GM12878 (cell line): ENCODE data around the gene ZBED5. TPM values are rescaled to one million over a fixed set of nuclear protein-coding genes. Genes with fewer than 3 reads are reported as not detected.

Experiments
- ATAC-seq: fragments of 200-7000 bp; cut with Tn5 transposase; 3 replicates; pipeline ENCODE4 v1.9.1; 2020; ENCODE audit warnings: mild to moderate bottlenecking, moderate library complexity
- BruUV-seq: library from RNA; stranded (reverse); fragments of 400-500 nt; replicated peaks from 2 replicates; lab custom pipeline; 2021; lab: Mats Ljungman, UMichigan
- CTCF ChIA-PET: fragments of 300-600 bp; sonication (Branson Sonifier 250); formaldehyde crosslinking; extraction: SDS; loops from one replicate; lab custom pipeline; 2021; ENCODE audit warnings: inconsistent platforms; lab: Yijun Ruan, JAX
- POLR2A ChIA-PET: fragments of 350-600 bp; formaldehyde crosslinking; extraction: SDS; loops from one replicate; lab custom pipeline; 2021; ENCODE audit warnings: inconsistent platforms; lab: Charles Lee
- RAD21 ChIA-PET: fragments of 300-600 bp; sonication (Branson Sonifier 250); formaldehyde crosslinking; loops from one replicate; lab custom pipeline; 2023; ENCODE audit warnings: antibody characterized with exemption; ENCODE audit not compliant: unreplicated experiment; lab: Charles Lee
- SMC1A ChIA-PET: fragments of 300-600 bp; sonication (Branson Sonifier 250); formaldehyde crosslinking; loops from one replicate; lab custom pipeline; 2023; ENCODE audit not compliant: unreplicated experiment, uncharacterized antibody; lab: Charles Lee
- DNase-seq: peaks from one replicate; pipeline ENCODE4 v3.0.0-alpha.2; 2011; ENCODE audit warnings: low read depth, low spot score
- FAIRE-seq: peaks from 3 replicates; lab custom pipeline; 2011; peaks lifted over from hg19 to GRCh38; lab: Jason Lieb, UNC
- H2AFZ ChIP-seq: 2 replicates; pipeline ENCODE4 v1.6.0; 2011; ENCODE audit warnings: low read depth, low read length, control low read depth; ENCODE audit not compliant: control insufficient read depth
- H3K27ac ChIP-seq: 2 replicates; pipeline ENCODE4 v1.5.1; 2011; ENCODE audit warnings: control low read depth; ENCODE audit not compliant: control insufficient read depth, insufficient read depth
- H3K27me3 ChIP-seq, 2 experiments: replicated peaks in 1 of 2; 2 replicates each; pipeline versions ENCODE4 v1.6.0 to v1.6.1; 2011; ENCODE audit warnings: low read length in 1 of 2; ENCODE audit not compliant: control insufficient read depth in 2 of 2, insufficient read depth in 2 of 2
- H3K36me3 ChIP-seq, 2 experiments: 2 replicates each; pipeline ENCODE4 v1.5.1; 2011; ENCODE audit warnings: low read length in 1 of 2; ENCODE audit not compliant: control insufficient read depth in 2 of 2, insufficient read depth in 2 of 2
- H3K4me1 ChIP-seq: 2 replicates; pipeline ENCODE4 v1.6.1; 2011; ENCODE audit warnings: mild to moderate bottlenecking, low read length, moderate library complexity, mixed read lengths; ENCODE audit not compliant: control insufficient read depth, insufficient read depth
- H3K4me2 ChIP-seq: 2 replicates; pipeline ENCODE4 v1.6.0; 2011; ENCODE audit warnings: control low read depth; ENCODE audit not compliant: control insufficient read depth, insufficient read depth
- H3K4me3 ChIP-seq: fragments of 200-600 bp; sonication (generic); 2 replicates; pipeline ENCODE4 v1.5.1; 2016
- H3K79me2 ChIP-seq: 2 replicates; pipeline ENCODE4 v1.6.0; 2011; ENCODE audit warnings: low read length; ENCODE audit not compliant: control insufficient read depth, insufficient read depth
- H3K9ac ChIP-seq: 2 replicates; pipeline ENCODE4 v1.8.0; 2011; ENCODE audit warnings: low read length, control low read depth, mixed read lengths; ENCODE audit not compliant: control insufficient read depth, insufficient read depth
- H3K9me3 ChIP-seq: replicated peaks from 3 replicates; pipeline ENCODE4 v1.5.1; 2011; ENCODE audit warnings: mild to moderate bottlenecking, low read length; ENCODE audit not compliant: control insufficient read depth, insufficient read depth
- H4K20me1 ChIP-seq: 2 replicates; pipeline ENCODE4 v1.6.0; 2011; ENCODE audit not compliant: control insufficient read depth, insufficient read depth
- BCL3 ChIP-seq: IDR thresholded peaks from 2 replicates; pipeline ENCODE4 v1.6.1; 2011; ENCODE audit warnings: borderline replicate concordance, low read depth, mild to moderate bottlenecking, moderate library complexity, low read length; ENCODE audit not compliant: insufficient read depth, poor library complexity, severe bottlenecking
- BCLAF1 ChIP-seq: fragments of 450-650 bp; IDR thresholded peaks from 2 replicates; pipeline ENCODE4 v1.6.1; 2017; ENCODE audit warnings: antibody characterized with exemption, mild to moderate bottlenecking, moderate library complexity
- IKZF2 ChIP-seq, 2 experiments: fragments of 450-650 bp; IDR thresholded peaks; 2 replicates each; pipeline ENCODE4 v1.6.1; 2017; ENCODE audit warnings: mild to moderate bottlenecking in 2 of 2, moderate library complexity in 2 of 2
- KLF5 ChIP-seq: fragments of 450-650 bp; IDR thresholded peaks from 2 replicates; pipeline ENCODE4 v1.6.1; 2014; ENCODE audit warnings: mild to moderate bottlenecking; ENCODE audit not compliant: partially characterized antibody
- MLLT1 ChIP-seq: fragments of 450-650 bp; IDR thresholded peaks from 2 replicates; pipeline ENCODE4 v1.6.1; 2016; ENCODE audit warnings: mild to moderate bottlenecking
- MYC ChIP-seq: IDR thresholded peaks from 2 replicates; pipeline ENCODE4 v1.6.1; 2011; ENCODE audit warnings: mild to moderate bottlenecking, low read length, moderate library complexity, inconsistent platforms; ENCODE audit not compliant: insufficient read depth, insufficient replicate concordance, insufficient read length, severe bottlenecking
- NBN ChIP-seq: fragments of 450-650 bp; IDR thresholded peaks from 2 replicates; pipeline ENCODE4 v1.6.1; 2016
- NFYB ChIP-seq: IDR thresholded peaks from 2 replicates; pipeline ENCODE4 v1.6.1; 2011; ENCODE audit warnings: low read depth, mild to moderate bottlenecking, low read length, improper control_type of control experiment, moderate library complexity; ENCODE audit not compliant: insufficient read depth
- NRF1 ChIP-seq: conservative IDR thresholded peaks from 2 replicates; pipeline ENCODE4 v1.6.1; 2011; ENCODE audit warnings: mild to moderate bottlenecking, low read depth, low read length, improper control_type of control experiment
- POLR2AphosphoS5 ChIP-seq: IDR thresholded peaks from 2 replicates; pipeline ENCODE4 v1.6.1; 2011; ENCODE audit warnings: mild to moderate bottlenecking, low read length, inconsistent platforms
- SIX5 ChIP-seq: IDR thresholded peaks from 2 replicates; pipeline ENCODE4 v1.6.1; 2011; ENCODE audit warnings: mild to moderate bottlenecking, low read depth, low read length, moderate library complexity; ENCODE audit not compliant: severe bottlenecking
- in situ Hi-C: fragments of 300-500 bp; cut with MboI; formaldehyde crosslinking; loops from 9 replicates; pipeline ENCODE4 v1.14.3; 2018; ENCODE audit warnings: mixed read lengths
- intact Hi-C: fragments of 100-400 bp; cut with micrococcal nuclease; formaldehyde crosslinking; loops from one replicate; pipeline ENCODE4 v1.14.2; 2022; ENCODE audit not compliant: unreplicated experiment
- polyA plus RNA-seq, 11 experiments: library from polyadenylated mRNA; depleted of rRNA in 4 of 11; unstranded in 6 of 11; stranded (reverse) in 5 of 11; fragments of >200 nt; fragmentation: Nextera tagmentation in 4 of 11; fragmentation: Illumina TruSeq in 1 of 11; extraction: Ambion mirVana in 4 of 11; extraction: Trizol in 1 of 11; gene quantifications; 1 replicate in 1 of 11; 2 replicates in 10 of 11; pipeline versions ENCODE4 v1.2.1 to v1.2.3, GENCODE V29; 2011 to 2016; ENCODE audit warnings: inconsistent platforms in 2 of 11, missing spikeins in 2 of 11, low read depth in 1 of 11
- total RNA-seq, 4 experiments: library from RNA; depleted of rRNA in 3 of 4; stranded (reverse); fragments of >200 nt in 3 of 4; fragmentation: Illumina TruSeq in 1 of 4; extraction: Trizol in 1 of 4; gene quantifications; 2 replicates each; pipeline versions ENCODE4 v1.2.1 to v1.2.3, GENCODE V29; 2013 to 2021
- TF ChIP-seq, protein P1 (sequence below): IDR thresholded peaks from 2 replicates; pipeline ENCODE4 v1.6.1; 2012; ENCODE audit warnings: mild to moderate bottlenecking, low read depth, low read length

Gene ZBED5
- total and polyA plus RNA-seq, 10 of the 15 experiments (the other 5 are each of a cell fraction or from before 2014, with no cell fraction given): 27.3 to 86.8 (median 37.6) TPM

- in situ Hi-C loops: no loop called here
- Histone ChIP-seq H3K27ac (no peak overlapping the region), H3K36me3 (no peaks in the 10 kb centered on the region; a peak in 1 of 4 replicates), H3K9me3 (no peaks in the 10 kb centered on the region), H3K4me3 (no peak overlapping the region), H3K79me2 (no peaks in the 10 kb centered on the region), H3K27me3 (no peaks in the 10 kb centered on the region), H3K4me2 (no peak overlapping the region), H3K4me1 (no peaks in the 10 kb centered on the region), H3K9ac (no peak overlapping the region), H2AFZ (no peak overlapping the region), H4K20me1 (no peaks in the 10 kb centered on the region)
- ChIA-PET RAD21 (no interaction called here), CTCF (interaction anchor here (0.8 kb wide), 1 partner anchor 26 kb away, joined by 3 read pairs; no protein-coding TSS in a partner anchor), POLR2A (no interaction called here), SMC1A (no interaction called here)
- FAIRE-seq (no peak), DNase-seq (no peak), ATAC-seq (no peak)
- BruUV-seq: no TSS peak
- intact Hi-C loops: no loop called here
- no peak for TF ChIP-seq POLR2AphosphoS5
- TF ChIP-seq KLF5: no peak
- TF ChIP-seq MYC: no peak
- TF ChIP-seq IKZF2 (IDR thresholded peaks at IDR 0.05): no peak
- TF ChIP-seq BCL3: no peak
- no peak for TF ChIP-seq NBN
- no peak for TF ChIP-seq MLLT1
- TF ChIP-seq, protein P1, sequence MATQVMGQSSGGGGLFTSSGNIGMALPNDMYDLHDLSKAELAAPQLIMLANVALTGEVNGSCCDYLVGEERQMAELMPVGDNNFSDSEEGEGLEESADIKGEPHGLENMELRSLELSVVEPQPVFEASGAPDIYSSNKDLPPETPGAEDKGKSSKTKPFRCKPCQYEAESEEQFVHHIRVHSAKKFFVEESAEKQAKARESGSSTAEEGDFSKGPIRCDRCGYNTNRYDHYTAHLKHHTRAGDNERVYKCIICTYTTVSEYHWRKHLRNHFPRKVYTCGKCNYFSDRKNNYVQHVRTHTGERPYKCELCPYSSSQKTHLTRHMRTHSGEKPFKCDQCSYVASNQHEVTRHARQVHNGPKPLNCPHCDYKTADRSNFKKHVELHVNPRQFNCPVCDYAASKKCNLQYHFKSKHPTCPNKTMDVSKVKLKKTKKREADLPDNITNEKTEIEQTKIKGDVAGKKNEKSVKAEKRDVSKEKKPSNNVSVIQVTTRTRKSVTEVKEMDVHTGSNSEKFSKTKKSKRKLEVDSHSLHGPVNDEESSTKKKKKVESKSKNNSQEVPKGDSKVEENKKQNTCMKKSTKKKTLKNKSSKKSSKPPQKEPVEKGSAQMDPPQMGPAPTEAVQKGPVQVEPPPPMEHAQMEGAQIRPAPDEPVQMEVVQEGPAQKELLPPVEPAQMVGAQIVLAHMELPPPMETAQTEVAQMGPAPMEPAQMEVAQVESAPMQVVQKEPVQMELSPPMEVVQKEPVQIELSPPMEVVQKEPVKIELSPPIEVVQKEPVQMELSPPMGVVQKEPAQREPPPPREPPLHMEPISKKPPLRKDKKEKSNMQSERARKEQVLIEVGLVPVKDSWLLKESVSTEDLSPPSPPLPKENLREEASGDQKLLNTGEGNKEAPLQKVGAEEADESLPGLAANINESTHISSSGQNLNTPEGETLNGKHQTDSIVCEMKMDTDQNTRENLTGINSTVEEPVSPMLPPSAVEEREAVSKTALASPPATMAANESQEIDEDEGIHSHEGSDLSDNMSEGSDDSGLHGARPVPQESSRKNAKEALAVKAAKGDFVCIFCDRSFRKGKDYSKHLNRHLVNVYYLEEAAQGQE: no peak
- no peak for TF ChIP-seq SIX5
- no peak for TF ChIP-seq NRF1
- TF ChIP-seq BCLAF1: no peak
- no peak for TF ChIP-seq NFYB
Observed at GRCh38 chr11:10844796-10845195, 13.1 kb downstream of the ZBED5 start.
